ENCODE data around the gene DLG2. TPM values are rescaled to one million over a fixed set of nuclear protein-coding genes. Genes with fewer than 3 reads are reported as not detected.

DLG2 gene
- total RNA-seq, 4 donors from 2014 or later, result 6.5 to 14.6 (median 7.2) TPM

- WGBS, 2 donors, result 41 to 42% methylated on average over 11 of the region's 11 CpGs
- Histone ChIP-seq H3K4me3 (no peak overlapping the region), H3K27ac (no peak overlapping the region), H3K4me1 (no peaks in the 10 kb centered on the region), H3K9me3 (peaks cover 0 to 4% (median 0%) of the 10 kb centered on the region in 4 donors), H3K36me3 (no peaks in the 10 kb centered on the region), H3K27me3 (no peaks in the 10 kb centered on the region)
- TF ChIP-seq, protein P1, sequence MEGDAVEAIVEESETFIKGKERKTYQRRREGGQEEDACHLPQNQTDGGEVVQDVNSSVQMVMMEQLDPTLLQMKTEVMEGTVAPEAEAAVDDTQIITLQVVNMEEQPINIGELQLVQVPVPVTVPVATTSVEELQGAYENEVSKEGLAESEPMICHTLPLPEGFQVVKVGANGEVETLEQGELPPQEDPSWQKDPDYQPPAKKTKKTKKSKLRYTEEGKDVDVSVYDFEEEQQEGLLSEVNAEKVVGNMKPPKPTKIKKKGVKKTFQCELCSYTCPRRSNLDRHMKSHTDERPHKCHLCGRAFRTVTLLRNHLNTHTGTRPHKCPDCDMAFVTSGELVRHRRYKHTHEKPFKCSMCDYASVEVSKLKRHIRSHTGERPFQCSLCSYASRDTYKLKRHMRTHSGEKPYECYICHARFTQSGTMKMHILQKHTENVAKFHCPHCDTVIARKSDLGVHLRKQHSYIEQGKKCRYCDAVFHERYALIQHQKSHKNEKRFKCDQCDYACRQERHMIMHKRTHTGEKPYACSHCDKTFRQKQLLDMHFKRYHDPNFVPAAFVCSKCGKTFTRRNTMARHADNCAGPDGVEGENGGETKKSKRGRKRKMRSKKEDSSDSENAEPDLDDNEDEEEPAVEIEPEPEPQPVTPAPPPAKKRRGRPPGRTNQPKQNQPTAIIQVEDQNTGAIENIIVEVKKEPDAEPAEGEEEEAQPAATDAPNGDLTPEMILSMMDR (IDR thresholded peaks at IDR 0.05), result no peak
- TF ChIP-seq EP300 (IDR thresholded peaks at IDR 0.05) (no peak), POLR2A (IDR thresholded peaks at IDR 0.05) (no peak)
- DNase-seq (ENCODE audit: low spot score in 2 of 2), result no peak
These were observed 2116.3 kb downstream of the DLG2 start for GRCh38 chr11:83510530-83511460.

- Histone ChIP-seq H3K36me3 (no peaks in the 10 kb centered on the region), H3K4me3 (no peak overlapping the region), H3K27me3 (no peaks in the 10 kb centered on the region), H3K4me1 (no peaks in the 10 kb centered on the region), H3K9me3 (peaks cover 0 to 4% (median 0%) of the 10 kb centered on the region in 4 donors), H3K27ac (no peak overlapping the region)
- 58 to 70% methylated on average over 6 of the region's 6 CpGs for WGBS, 2 donors
- no peak for DNase-seq (ENCODE audit: low spot score in 2 of 2)
- TF ChIP-seq EP300 (IDR thresholded peaks at IDR 0.05) (no peak), POLR2A (IDR thresholded peaks at IDR 0.05) (no peak)
- TF ChIP-seq, protein P1 (IDR thresholded peaks at IDR 0.05), result no peak
These were observed 2118.3 kb downstream of the DLG2 start for GRCh38 chr11:83508804-83509203.

DNA sequence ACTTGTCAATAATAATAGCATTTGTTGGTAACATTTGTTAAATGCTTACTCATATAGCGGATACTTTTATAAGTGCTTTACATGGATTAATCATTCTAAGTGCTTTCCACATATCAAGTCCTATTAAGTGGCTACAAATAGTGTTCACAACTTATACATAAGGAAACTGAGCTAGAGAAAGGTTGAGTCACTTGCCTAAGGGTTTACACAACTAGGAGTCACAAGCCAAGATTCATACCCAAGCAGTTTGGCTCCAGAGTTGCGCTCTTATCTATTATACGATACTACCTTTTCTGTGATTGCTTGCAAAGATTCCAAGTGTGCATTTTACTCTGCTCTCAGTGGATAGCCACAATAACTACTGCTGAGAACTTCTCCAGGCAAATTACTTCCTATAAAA lies 2125.1 kb downstream of the DLG2 start:
- H3K27me3 ChIP-seq, result no peaks in the 10 kb centered on the region
- H3K4me1 ChIP-seq, result no peaks in the 10 kb centered on the region
- WGBS, 2 donors, result 88 to 95% methylated on average over 3 of the region's 3 CpGs
- no peak overlapping the region for H3K4me3 ChIP-seq
- DNase-seq (ENCODE audit: low spot score in 2 of 2), result no peak
- H3K27ac ChIP-seq, result no peak overlapping the region
- H3K9me3 ChIP-seq, result no peaks in the 10 kb centered on the region
- TF ChIP-seq, protein P1 (IDR thresholded peaks at IDR 0.05), result no peak
- TF ChIP-seq POLR2A (IDR thresholded peaks at IDR 0.05) (no peak), EP300 (IDR thresholded peaks at IDR 0.05) (no peak)
- H3K36me3 ChIP-seq, result no peaks in the 10 kb centered on the region

GRCh38 chr11:83493917-83494316 lies 2133.2 kb downstream of the DLG2 start:
- 61 to 73% methylated on average over 1 of the region's 1 CpG for WGBS, 2 donors
- H3K27me3 ChIP-seq, result no peaks in the 10 kb centered on the region
- no peaks in the 10 kb centered on the region for H3K36me3 ChIP-seq
- H3K9me3 ChIP-seq, result no peaks in the 10 kb centered on the region
- H3K27ac ChIP-seq, result no peak overlapping the region
- no peak overlapping the region for H3K4me3 ChIP-seq
- TF ChIP-seq POLR2A (IDR thresholded peaks at IDR 0.05), result no peak
- no peak for TF ChIP-seq EP300 (IDR thresholded peaks at IDR 0.05)
- TF ChIP-seq, protein P1 (IDR thresholded peaks at IDR 0.05), result no peak
- no peak for DNase-seq (ENCODE audit: low spot score in 2 of 2)
- no peaks in the 10 kb centered on the region for H3K4me1 ChIP-seq

- Histone ChIP-seq H3K27ac (no peak overlapping the region), H3K27me3 (no peaks in the 10 kb centered on the region), H3K36me3 (no peaks in the 10 kb centered on the region), H3K4me3 (no peak overlapping the region), H3K4me1 (no peaks in the 10 kb centered on the region), H3K9me3 (no peaks in the 10 kb centered on the region)
- no peak for DNase-seq (ENCODE audit: low spot score in 2 of 2)
- WGBS, 2 donors, result 77 to 93% methylated on average over 1 of the region's 1 CpG
- TF ChIP-seq EP300 (IDR thresholded peaks at IDR 0.05), result no peak
- TF ChIP-seq, protein P1 (IDR thresholded peaks at IDR 0.05), result no peak
- TF ChIP-seq POLR2A (IDR thresholded peaks at IDR 0.05), result no peak
These were observed 2134.1 kb downstream of the DLG2 start for GRCh38 chr11:83493034-83493433.

All from tibial nerve (tissue), 4 donors.